IMR-90 (cell line): Measurements from ENCODE around the gene HSPG2. TPM values are rescaled to one million over a fixed set of nuclear protein-coding genes. Genes with fewer than 3 reads are reported as not detected.

ENCODE experiments used
- ATAC-seq: fragments of 200-7000 bp; cut with Tn5 transposase; 2 replicates; pipeline ENCODE4 v1.9.1; 2020; ENCODE audit warnings: low read depth, mild to moderate bottlenecking, moderate library complexity
- BruUV-seq: library from RNA; stranded (reverse); fragments of 400-500 nt; replicated peaks from 2 replicates; lab custom pipeline; 2021; lab: Mats Ljungman, UMichigan
- CTCF ChIA-PET: fragments of 300-600 bp; formaldehyde crosslinking; extraction: SDS; loops from one replicate; lab custom pipeline; 2021; ENCODE audit warnings: antibody characterized with exemption; lab: Yijun Ruan, JAX
- POLR2A ChIA-PET: fragments of 300-600 bp; sonication (Branson Sonifier 250); formaldehyde crosslinking; loops from one replicate; lab custom pipeline; 2022; ENCODE audit warnings: antibody characterized with exemption; ENCODE audit not compliant: unreplicated experiment; lab: Charles Lee
- DNase-seq: peaks from one replicate; pipeline ENCODE4 v3.0.0; 2013
- H2AFZ ChIP-seq: replicated peaks from 2 replicates; pipeline ENCODE3; 2013; ENCODE audit warnings: low read length, mild to moderate bottlenecking; ENCODE audit not compliant: poor library complexity
- H2AK5ac ChIP-seq: 2 replicates; pipeline ENCODE4 v1.6.1; 2013; ENCODE audit warnings: low read depth, low read length, inconsistent platforms
- H2AK9ac ChIP-seq: replicated peaks from 2 replicates; pipeline ENCODE3; 2013; ENCODE audit warnings: mild to moderate bottlenecking, low read depth, low read length, moderate library complexity; ENCODE audit not compliant: poor library complexity
- H2BK120ac ChIP-seq: 2 replicates; pipeline ENCODE4 v1.6.1; 2013; ENCODE audit warnings: low read depth, low read length, inconsistent platforms
- H2BK15ac ChIP-seq: 3 replicates; pipeline ENCODE4 v1.6.1; 2013; ENCODE audit warnings: low read depth, low read length, inconsistent platforms
- H2BK20ac ChIP-seq: 2 replicates; pipeline ENCODE4 v1.6.1; 2013; ENCODE audit warnings: low read depth, mild to moderate bottlenecking, inconsistent platforms, low read length, moderate library complexity
- H2BK5ac ChIP-seq: 2 replicates; pipeline ENCODE4 v1.6.1; 2013; ENCODE audit warnings: mild to moderate bottlenecking, low read depth, low read length, inconsistent platforms; ENCODE audit not compliant: poor library complexity, severe bottlenecking
- H3K14ac ChIP-seq: replicated peaks from 2 replicates; pipeline ENCODE4 v1.6.1; 2013; ENCODE audit warnings: low read depth, low read length, inconsistent platforms
- H3K18ac ChIP-seq: 2 replicates; pipeline ENCODE4 v1.6.1; 2013; ENCODE audit warnings: low read depth, low read length, control low read depth
- H3K23ac ChIP-seq: 2 replicates; pipeline ENCODE4 v1.6.1; 2013; ENCODE audit warnings: low read depth, low read length, inconsistent platforms
- H3K27ac ChIP-seq: 2 replicates; pipeline ENCODE4 v1.5.1; 2013; ENCODE audit warnings: mild to moderate bottlenecking, control low read depth, low read length; ENCODE audit not compliant: insufficient read depth
- H3K27me3 ChIP-seq: 2 replicates; pipeline ENCODE4 v1.6.1; 2013; ENCODE audit warnings: low read length; ENCODE audit not compliant: control insufficient read depth, insufficient read depth
- H3K36me3 ChIP-seq: 2 replicates; pipeline ENCODE4 v1.6.1; 2013; ENCODE audit warnings: low read length, mixed read lengths; ENCODE audit not compliant: control insufficient read depth, insufficient read depth
- H3K4ac ChIP-seq: 2 replicates; pipeline ENCODE4 v1.6.1; 2013; ENCODE audit warnings: low read depth, low read length, inconsistent platforms
- H3K4me1 ChIP-seq: 2 replicates; pipeline ENCODE4 v1.6.1; 2013; ENCODE audit warnings: low read length, mixed read lengths; ENCODE audit not compliant: control insufficient read depth, insufficient read depth
- H3K4me2 ChIP-seq: 2 replicates; pipeline ENCODE4 v1.6.1; 2013; ENCODE audit warnings: low read depth, mild to moderate bottlenecking, control low read depth, low read length, moderate library complexity
- H3K4me3 ChIP-seq: 2 replicates; pipeline ENCODE4 v1.5.1; 2013; ENCODE audit warnings: low read depth, mild to moderate bottlenecking, control low read depth, low read length, moderate library complexity; ENCODE audit not compliant: insufficient read depth
- H3K56ac ChIP-seq: 2 replicates; pipeline ENCODE4 v1.6.1; 2013; ENCODE audit warnings: low read length, inconsistent platforms; ENCODE audit not compliant: insufficient read depth; ENCODE audit errors: extremely low read depth
- H3K79me1 ChIP-seq, 2 experiments: 2 replicates each; pipeline ENCODE4 v1.6.1; 2013; ENCODE audit warnings: low read length in 2 of 2, inconsistent platforms in 1 of 2, low read depth in 1 of 2
- H3K9ac ChIP-seq: 2 replicates; pipeline ENCODE4 v1.6.1; 2013; ENCODE audit warnings: low read depth, low read length, control low read depth
- H3K9me1 ChIP-seq: 2 replicates; pipeline ENCODE4 v1.6.1; 2013; ENCODE audit warnings: low read length, inconsistent platforms; ENCODE audit not compliant: insufficient read depth
- H3K9me3 ChIP-seq: 2 replicates; pipeline ENCODE4 v1.6.1; 2013; ENCODE audit warnings: low read length; ENCODE audit not compliant: control insufficient read depth, insufficient read depth
- H4K20me1 ChIP-seq: 2 replicates; pipeline ENCODE4 v1.6.1; 2013; ENCODE audit warnings: low read length, inconsistent platforms; ENCODE audit not compliant: insufficient read depth
- H4K5ac ChIP-seq: 2 replicates; pipeline ENCODE4 v1.6.1; 2013; ENCODE audit warnings: mild to moderate bottlenecking, low read depth, low read length, control low read depth
- H4K8ac ChIP-seq, 2 experiments: 2 replicates each; pipeline ENCODE4 v1.6.1; 2013; ENCODE audit warnings: low read depth in 2 of 2, low read length in 2 of 2, control low read depth in 1 of 2, inconsistent platforms in 1 of 2
- H4K91ac ChIP-seq: 2 replicates; pipeline ENCODE4 v1.6.1; 2013; ENCODE audit warnings: low read depth, low read length, inconsistent platforms; ENCODE audit not compliant: insufficient read depth
- BHLHE40 ChIP-seq: fragments of 150-350 bp; IDR thresholded peaks from 2 replicates; pipeline ENCODE4 v1.6.1; 2016; ENCODE audit warnings: mild to moderate bottlenecking, low read depth, low read length
- CEBPB ChIP-seq: IDR thresholded peaks from 2 replicates; pipeline ENCODE4 v1.6.1; 2012; ENCODE audit warnings: low read depth, low read length, improper control_type of control experiment
- CHD1 ChIP-seq: IDR thresholded peaks from 2 replicates; pipeline ENCODE4 v1.6.1; 2012; ENCODE audit warnings: low read depth, low read length, improper control_type of control experiment
- CTCF ChIP-seq: conservative IDR thresholded peaks from 2 replicates; pipeline ENCODE4 v1.5.1; 2012; ENCODE audit warnings: mild to moderate bottlenecking, low read depth, low read length, improper control_type of control experiment
- ELK1 ChIP-seq: fragments of 150-350 bp; IDR thresholded peaks from 2 replicates; pipeline ENCODE4 v1.6.1; 2016; ENCODE audit warnings: low read depth, mild to moderate bottlenecking, low read length, moderate library complexity, borderline replicate concordance
- FOS ChIP-seq: fragments of 150-350 bp; IDR thresholded peaks from 2 replicates; pipeline ENCODE4 v1.6.1; 2016; ENCODE audit warnings: low read depth, low read length
- MAFK ChIP-seq: IDR thresholded peaks from 2 replicates; pipeline ENCODE4 v1.6.1; 2012; ENCODE audit warnings: low read depth, low read length, improper control_type of control experiment
- MAZ ChIP-seq: IDR thresholded peaks from 2 replicates; pipeline ENCODE4 v1.6.1; 2012; ENCODE audit warnings: low read depth, mild to moderate bottlenecking, low read length, improper control_type of control experiment, moderate library complexity, borderline replicate concordance
- MXI1 ChIP-seq: IDR thresholded peaks from 2 replicates; pipeline ENCODE4 v1.6.1; 2012; ENCODE audit warnings: low read depth, mild to moderate bottlenecking, low read length, moderate library complexity, borderline replicate concordance
- NFE2L2 ChIP-seq: fragments of 150-350 bp; IDR thresholded peaks from 2 replicates; pipeline ENCODE4 v1.6.1; 2016; ENCODE audit warnings: low read depth, mild to moderate bottlenecking, low read length
- POLR2A ChIP-seq: IDR thresholded peaks from 2 replicates; pipeline ENCODE4 v1.6.1; 2012; ENCODE audit warnings: mild to moderate bottlenecking, low read depth, low read length
- RCOR1 ChIP-seq: IDR thresholded peaks from 2 replicates; pipeline ENCODE4 v1.6.1; 2012; ENCODE audit warnings: mild to moderate bottlenecking, low read length, improper control_type of control experiment; ENCODE audit not compliant: insufficient replicate concordance
- RFX5 ChIP-seq: IDR thresholded peaks from 2 replicates; pipeline ENCODE4 v1.8.0; 2012; ENCODE audit warnings: low read depth, mild to moderate bottlenecking, low read length, moderate library complexity
- USF2 ChIP-seq: fragments of 150-350 bp; IDR thresholded peaks from 2 replicates; pipeline ENCODE4 v1.6.1; 2017; ENCODE audit warnings: mild to moderate bottlenecking, antibody characterized with exemption, low read length, low read depth
- WGBS, 2 experiments: methylation state at CpG; one replicate each; pipeline versions ENCODE4 v1.1.5 to v1.1.7; 2013; ENCODE audit warnings: missing lambda C conversion rate in 2 of 2; ENCODE audit not compliant: insufficient read length in 1 of 2; ENCODE audit errors: extremely low coverage in 2 of 2; 5-methylcytosine and 5-hydroxymethylcytosine counted together
- dilution Hi-C: fragments of 300-500 bp; cut with HindIII; formaldehyde crosslinking; loops from one replicate; pipeline ENCODE4 v1.14.3; 2018; ENCODE audit warnings: low sequenced_read_pairs; ENCODE audit not compliant: unreplicated experiment
- in situ Hi-C: fragments of 300-500 bp; cut with MboI; formaldehyde crosslinking; loops from 3 replicates; pipeline ENCODE4 v1.14.3; 2019; ENCODE audit warnings: low sequenced_read_pairs, inconsistent platforms, mixed read lengths
- intact Hi-C: fragments of 100-400 bp; cut with micrococcal nuclease; formaldehyde crosslinking; loops from 2 replicates; pipeline ENCODE4 v1.10.0; 2022
- polyA plus RNA-seq, 3 experiments: library from polyadenylated mRNA; depleted of rRNA; stranded (reverse); fragments of >200 nt; gene quantifications; 2 replicates each; pipeline ENCODE4 v1.2.3, GENCODE V29; 2012; ENCODE audit warnings: low replicate concordance in 1 of 3
- total RNA-seq: library from RNA; depleted of rRNA; stranded (reverse); fragments of >200 nt; gene quantifications from 2 replicates; pipeline ENCODE4 v1.2.3, GENCODE V29; 2012

The HSPG2 gene
- total and polyA plus RNA-seq, 2 of the 4 experiments (the other 2 are of a cell fraction), result 15.8 to 94.0 TPM

- ATAC-seq (no peak), DNase-seq (no peak)
- Histone ChIP-seq H3K4me1 (no peaks in the 10 kb centered on the region), H3K56ac (no peak overlapping the region), H4K8ac (no peak overlapping the region), H3K36me3 (peaks cover 76% of the 10 kb centered on the region), H2BK15ac (no peak overlapping the region), H4K91ac (no peak overlapping the region), H2AFZ (no peak overlapping the region), H2BK20ac (no peak overlapping the region), H3K9me3 (no peaks in the 10 kb centered on the region), H2AK5ac (no peak overlapping the region), H4K5ac (no peak overlapping the region), H3K4ac (no peak overlapping the region), H3K18ac (no peak overlapping the region), H3K79me1 (peaks cover 0 to 5% of the 10 kb centered on the region in 2 experiments; a peak in 1 of 4 replicates), H3K4me2 (no peak overlapping the region), H3K9ac (no peak overlapping the region), H2AK9ac (peak overlapping the region; percentile 82), H2BK120ac (no peak overlapping the region), H3K23ac (no peak overlapping the region), H3K9me1 (no peaks in the 10 kb centered on the region), H3K14ac (no peak overlapping the region), H3K27me3 (no peaks in the 10 kb centered on the region), H4K20me1 (no peaks in the 10 kb centered on the region; the same call in none of the 2 replicates), H2BK5ac (no peak overlapping the region), H3K4me3 (no peak overlapping the region), H3K27ac (no peak overlapping the region)
- TF ChIP-seq RFX5, result no peak
- TF ChIP-seq MXI1, result no peak
- TF ChIP-seq USF2, result no peak
- TF ChIP-seq ELK1, result no peak
- TF ChIP-seq CHD1, result no peak
- TF ChIP-seq BHLHE40, result no peak
- no peak for TF ChIP-seq RCOR1
- TF ChIP-seq NFE2L2, result no peak
- no peak for TF ChIP-seq FOS
- no peak for TF ChIP-seq MAZ
- no peak for TF ChIP-seq CTCF
- no peak for TF ChIP-seq POLR2A
- TF ChIP-seq MAFK, result no peak
- no peak for TF ChIP-seq CEBPB
- BruUV-seq, result no TSS peak
- CTCF ChIA-PET, result no interaction called here
- dilution Hi-C loops (no loop called here), intact Hi-C loops (no loop called here), in situ Hi-C loops (no loop called here)
- WGBS, 2 experiments, result 98% methylated on average over 7 of the region's 30 CpGs; no CpG with 5 or more reads in 1 of the 2 experiments
- POLR2A ChIA-PET, result no interaction called here
Observed at GRCh38 chr1:21849909-21850576, 87.1 kb downstream of the HSPG2 start.
